GM19238 (cell line): Measurements from ENCODE around the gene CCDC3.
"Not testable (repeated sequence)": the region's sequence is repeated elsewhere in the genome, so short reads cannot be mapped to it uniquely, and the experiment has no call there.

Experiments
- DNase-seq: peaks from one replicate; pipeline ENCODE4 v3.0.0; 2011; ENCODE audit warnings: low spot score; ENCODE audit not compliant: insufficient read length

CCDC3 gene

DNA sequence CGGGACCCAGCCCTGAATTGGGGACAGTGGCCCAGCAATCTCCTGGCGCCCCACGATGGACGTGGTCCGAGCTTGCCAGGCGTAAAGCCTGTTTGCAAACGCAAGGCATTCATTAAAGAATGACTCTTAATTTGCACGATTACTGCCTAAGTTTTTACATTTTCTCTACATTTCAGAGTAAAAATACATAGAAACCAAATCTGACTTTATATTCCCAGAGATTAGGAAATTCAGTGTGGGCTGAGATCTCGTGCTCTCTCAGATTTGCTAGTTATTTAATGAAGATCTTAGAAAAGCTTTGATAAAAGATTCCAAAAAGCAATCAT is 337 bp upstream of the CCDC3 start:
- no peak for DNase-seq

- no peak for DNase-seq
Observed at GRCh38 chr10:13000431-13000830, 1.1 kb downstream of the CCDC3 start.

GRCh38 chr10:12999849-13000248 is 1.7 kb downstream of the CCDC3 start:
- no peak for DNase-seq

GRCh38 chr10:12995425-12995861 is 6.1 kb downstream of the CCDC3 start:
- no peak for DNase-seq

GRCh38 chr10:12993595-12993994 is 7.9 kb downstream of the CCDC3 start:
- DNase-seq = no peak

DNA sequence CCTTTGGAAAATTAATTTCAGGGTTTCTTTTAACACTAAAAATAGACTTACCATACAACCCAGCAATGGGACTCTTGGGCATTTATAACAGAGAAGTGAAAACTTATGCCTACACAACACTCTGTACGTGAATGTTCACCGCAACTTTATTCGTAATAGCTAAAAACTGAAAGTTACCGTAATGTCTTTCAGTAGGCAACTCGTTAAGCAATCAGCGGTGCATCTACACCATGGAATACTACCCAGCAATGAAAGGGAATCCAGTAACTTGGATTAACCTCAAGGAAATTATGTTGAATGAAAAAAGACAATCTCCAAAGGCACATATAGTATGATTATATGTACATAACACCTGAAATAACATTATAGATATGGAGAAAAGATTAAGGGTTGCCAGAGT is 16.2 kb downstream of the CCDC3 start:
- no peak for DNase-seq

- no peak for DNase-seq
Observed at GRCh38 chr10:12984165-12984747, 17.3 kb downstream of the CCDC3 start.

DNA sequence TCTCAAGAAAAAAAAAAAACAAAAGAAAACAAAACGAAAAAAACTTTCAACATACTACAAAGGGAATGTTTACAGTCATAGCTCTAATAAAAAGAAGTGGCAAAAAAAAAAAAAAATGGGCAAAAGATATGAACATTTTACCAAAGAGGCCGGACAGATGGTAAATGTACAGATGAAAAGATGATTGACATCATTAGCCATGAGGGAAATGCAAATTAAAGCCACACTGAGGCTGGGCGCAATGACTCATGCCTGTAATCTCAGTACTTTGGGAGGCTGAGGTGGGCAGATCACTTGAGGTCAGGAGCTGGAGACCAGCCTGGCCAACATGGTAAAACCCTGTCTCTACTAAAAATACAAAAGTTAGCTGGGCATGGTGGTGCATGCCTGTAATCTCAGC is 17.9 kb downstream of the CCDC3 start:
- not testable (repeated sequence) for DNase-seq

DNA sequence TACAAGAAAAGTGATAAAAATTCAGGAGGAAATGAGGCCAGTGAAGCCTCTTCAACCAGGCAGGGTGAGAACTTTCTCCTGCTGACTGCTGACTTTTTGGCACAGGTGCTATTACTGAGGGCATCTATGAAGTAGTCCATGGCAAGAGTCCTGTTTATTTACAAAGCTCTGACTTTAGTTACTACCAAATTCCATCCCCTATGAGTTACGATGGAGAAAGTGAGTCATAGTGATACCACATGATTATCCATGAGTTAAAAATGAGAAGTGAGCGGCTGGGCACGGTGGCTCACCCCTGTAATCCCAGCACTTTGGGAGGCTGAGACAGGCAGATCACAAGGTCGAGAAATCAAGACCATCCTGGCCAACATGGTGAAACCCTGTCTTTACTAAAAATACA is 19.9 kb downstream of the CCDC3 start:
- no peak for DNase-seq

DNA sequence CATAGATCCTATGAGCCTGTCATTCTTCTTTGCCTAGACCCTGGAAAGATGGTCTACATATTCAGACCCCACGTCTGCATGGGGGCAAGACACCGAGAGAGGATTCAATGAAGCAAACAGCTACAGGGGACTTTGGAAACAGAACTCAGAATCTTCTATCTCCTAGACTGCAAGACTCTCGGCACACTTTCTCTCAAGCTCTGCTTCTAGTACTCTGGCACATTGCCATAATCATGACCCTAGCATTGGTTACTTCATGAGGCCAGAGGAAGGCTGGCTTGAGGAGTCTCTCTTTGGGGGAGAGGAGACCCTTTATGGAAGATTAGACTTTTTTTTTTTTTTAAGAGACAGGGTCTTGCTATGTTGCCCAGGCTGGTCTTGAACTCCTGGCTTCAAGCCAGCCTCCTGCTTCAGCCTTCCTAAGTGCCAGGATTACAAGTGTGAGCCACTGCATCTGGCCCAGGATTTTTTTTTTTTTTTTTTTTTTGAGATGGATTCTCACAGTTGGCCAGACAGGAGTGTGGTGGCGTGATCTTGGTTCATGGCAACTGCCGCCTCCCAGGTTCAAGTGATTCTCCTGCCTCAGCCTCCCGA is 20.7 kb downstream of the CCDC3 start:
- DNase-seq = no peak

DNA sequence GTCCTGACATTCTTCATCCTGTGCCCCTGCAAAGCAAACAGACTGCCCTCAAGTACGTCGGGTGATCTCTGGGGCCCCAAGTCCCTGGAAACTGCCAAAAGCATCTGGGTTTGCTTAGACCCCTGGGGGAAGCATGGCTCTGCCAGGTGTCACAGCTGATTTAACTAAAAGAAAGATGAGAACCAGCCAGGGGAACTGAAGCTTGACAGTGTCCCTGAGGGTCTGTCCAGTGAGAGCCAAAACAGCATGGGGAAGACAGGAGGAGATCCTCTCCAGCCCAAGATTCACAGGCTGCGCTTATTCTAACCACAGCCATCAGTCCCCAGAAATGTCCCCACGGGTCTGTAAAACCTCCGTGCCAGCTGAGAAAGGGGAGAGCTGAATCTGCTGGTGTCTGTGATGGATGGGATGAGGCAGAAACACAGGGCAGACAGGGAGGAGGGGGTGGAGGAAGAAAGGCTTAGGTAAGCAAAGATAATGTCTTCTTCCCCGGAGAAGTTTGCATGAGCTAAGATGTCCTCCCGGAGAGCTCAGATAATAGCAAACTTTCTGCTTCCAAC is 21.3 kb downstream of the CCDC3 start:
- no peak for DNase-seq

- DNase-seq = no peak
Observed at GRCh38 chr10:12978891-12979290, 22.6 kb downstream of the CCDC3 start.

DNA sequence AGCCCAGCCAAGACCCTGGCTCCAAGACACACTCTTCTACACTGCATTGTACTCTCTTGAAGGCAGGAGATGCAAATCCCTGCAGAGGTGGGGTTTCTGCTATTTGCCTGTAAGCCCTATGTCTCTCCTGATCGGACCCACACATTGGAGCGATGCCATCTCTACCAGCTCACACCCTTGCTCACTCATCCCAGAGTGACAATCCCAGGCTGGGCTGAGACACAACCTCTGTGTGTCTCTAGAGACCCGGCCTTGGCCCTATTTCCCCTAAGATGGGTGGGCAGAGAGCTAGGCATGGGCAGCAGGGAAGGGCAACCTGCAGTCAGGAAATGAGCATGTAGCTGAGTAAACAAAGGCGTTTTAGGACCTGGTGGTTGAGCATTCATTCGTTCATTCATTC is 25.6 kb downstream of the CCDC3 start:
- no peak for DNase-seq

DNA sequence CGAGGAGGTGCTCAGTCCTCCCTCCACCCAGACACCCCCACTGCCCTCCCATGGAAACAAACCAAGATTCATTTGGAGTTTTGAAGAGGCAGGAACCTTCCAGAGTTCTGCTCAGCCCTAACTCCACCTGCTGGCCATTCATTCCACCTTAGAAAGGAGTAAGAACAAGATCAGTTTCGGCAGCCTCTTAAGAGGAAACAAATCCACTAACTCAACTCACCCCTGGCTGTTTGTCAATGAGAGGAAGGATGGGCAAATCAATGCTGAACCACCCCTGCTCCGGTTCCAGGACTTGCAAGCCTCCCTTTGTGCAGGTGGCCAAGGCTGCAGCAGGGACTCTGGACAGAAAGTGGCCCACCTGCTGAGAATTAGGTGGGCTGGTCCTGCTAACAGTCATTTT is 26.2 kb downstream of the CCDC3 start:
- no peak for DNase-seq

DNA sequence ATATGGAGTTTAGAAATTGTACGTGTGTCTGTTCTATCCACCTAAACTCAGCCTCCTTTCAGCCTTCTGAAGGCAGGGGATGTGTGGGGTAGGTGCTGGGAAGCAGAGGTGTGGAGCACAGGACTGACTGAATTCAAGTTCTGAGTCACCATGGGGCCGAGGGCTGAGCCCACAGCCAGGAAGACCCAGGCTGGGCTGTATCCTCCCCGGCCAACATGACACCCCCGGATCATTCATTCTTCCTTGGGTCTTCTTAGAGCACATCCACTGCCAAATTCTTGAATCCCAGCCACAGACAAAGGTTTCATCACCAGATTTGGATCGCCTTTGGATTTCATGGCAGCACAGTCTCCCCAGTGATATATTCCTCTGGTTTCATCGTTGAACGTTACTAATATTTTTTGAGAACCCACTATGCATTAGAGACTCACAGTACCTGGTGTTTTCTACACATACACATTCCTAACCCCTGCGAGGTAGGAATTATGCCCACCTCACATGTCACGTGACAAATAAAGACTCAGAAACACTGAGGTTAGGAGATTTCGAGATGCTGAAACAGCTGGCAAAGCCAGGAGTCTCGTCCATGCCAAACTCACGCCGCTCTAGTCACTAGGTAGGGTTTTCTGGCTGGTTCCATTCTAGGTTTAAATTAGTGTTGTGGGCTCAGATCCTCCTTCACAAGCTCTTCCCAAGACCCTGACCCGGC is 26.9 kb downstream of the CCDC3 start:
- DNase-seq = no peak

DNA sequence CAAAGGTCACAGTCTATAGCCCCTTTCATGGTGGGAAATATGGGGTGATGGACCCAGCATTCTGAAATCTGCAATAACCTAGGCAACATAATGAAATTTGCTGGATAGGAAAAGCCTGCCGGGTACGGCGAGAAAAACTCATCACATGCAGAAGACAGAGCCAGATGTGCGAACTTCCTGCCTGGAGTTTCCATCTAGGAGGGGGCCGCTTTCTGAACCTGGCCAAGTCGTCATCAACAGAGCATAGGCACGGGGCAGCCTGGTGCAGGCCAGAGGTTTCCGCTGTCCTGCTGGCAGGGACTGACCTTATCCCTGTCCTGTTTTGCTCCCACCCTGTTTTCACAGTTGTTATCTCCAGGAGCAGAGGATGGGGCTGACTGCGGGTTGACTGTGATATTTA is 27.4 kb downstream of the CCDC3 start:
- no peak for DNase-seq

DNA sequence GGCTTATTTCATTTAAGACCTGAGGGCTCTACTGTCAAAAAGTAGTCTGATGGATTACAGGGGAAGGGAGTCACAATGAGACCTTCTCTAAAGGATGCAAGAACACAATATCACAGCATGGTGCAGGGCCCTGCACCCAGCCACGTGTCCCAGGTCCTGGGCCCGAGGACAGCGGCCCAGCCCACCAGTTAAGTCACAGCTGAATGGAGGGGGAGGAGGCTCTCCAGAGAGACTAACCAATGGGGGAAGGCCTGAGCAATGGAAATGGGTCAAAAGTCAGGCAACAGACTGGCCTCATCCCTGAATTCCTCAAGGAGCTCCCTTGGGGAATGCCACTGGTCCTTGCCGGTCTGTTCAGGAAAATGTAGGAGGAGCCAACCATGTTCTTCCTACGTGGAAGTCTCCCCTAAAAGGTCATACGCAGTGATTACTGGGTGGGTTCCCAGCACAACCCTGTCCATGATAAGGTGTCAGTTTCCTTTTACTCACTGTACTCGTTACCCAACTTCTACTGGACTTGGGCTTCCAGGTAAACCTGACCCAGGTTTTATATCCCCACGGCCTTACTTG is 28.3 kb downstream of the CCDC3 start:
- DNase-seq = no peak

GRCh38 chr10:12972146-12972545 is 29.4 kb downstream of the CCDC3 start:
- DNase-seq = no peak

GRCh38 chr10:12971001-12971788 is 30.3 kb downstream of the CCDC3 start:
- no peak for DNase-seq

DNA sequence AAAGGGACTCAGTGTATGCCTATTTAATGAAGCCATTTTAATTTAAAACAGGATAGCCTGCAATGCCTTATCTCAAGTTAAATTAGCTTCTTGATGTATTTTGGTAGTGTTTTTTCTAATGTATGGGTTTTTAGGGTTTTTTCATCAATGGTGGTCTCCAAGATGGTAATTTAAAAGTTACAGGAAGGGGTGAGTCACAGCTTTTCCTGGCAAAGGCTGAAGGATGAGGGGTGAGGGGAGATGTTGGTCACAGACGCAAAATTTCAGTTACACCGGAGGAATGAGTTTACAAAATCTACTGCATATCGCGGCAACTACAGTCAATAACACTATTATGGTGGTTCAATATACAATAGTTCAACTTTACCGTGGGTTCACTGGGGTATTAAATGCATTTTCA is 31.6 kb downstream of the CCDC3 start:
- no peak for DNase-seq

- no peak for DNase-seq
Observed at GRCh38 chr10:12966067-12966466, 35.4 kb downstream of the CCDC3 start.

DNA sequence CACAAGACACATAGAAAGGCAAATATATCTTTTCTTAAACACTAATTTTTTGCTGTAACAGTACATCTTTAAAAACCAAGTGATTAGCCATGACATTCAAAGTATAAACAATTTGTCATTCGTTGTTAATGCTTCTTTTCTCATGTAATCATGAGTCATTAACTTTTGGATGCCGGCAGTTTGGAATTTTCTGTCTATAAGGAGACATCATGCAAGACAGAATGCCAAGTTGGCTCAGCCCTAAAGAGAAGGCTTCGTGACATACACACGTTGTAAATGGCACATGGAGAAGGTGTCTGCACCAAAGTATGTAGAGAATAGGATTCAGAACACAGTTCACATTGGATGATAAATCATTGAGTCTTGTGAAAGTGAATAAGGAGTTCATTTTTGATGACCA is 35.9 kb downstream of the CCDC3 start:
- DNase-seq = no peak
